HG03108 (cell line): ENCODE data around the gene SLC9C2.
"Not testable (repeated sequence)": the region's sequence is repeated elsewhere in the genome, so short reads cannot be mapped to it uniquely, and the experiment has no call there.

Experiments
- ATAC-seq: cut with Tn5 transposase; IDR thresholded peaks from one replicate; pipeline ENCODE4 v1.9.1; 2021; ENCODE audit warnings: moderate library complexity; ENCODE audit not compliant: unreplicated experiment

SLC9C2 gene, protein sequence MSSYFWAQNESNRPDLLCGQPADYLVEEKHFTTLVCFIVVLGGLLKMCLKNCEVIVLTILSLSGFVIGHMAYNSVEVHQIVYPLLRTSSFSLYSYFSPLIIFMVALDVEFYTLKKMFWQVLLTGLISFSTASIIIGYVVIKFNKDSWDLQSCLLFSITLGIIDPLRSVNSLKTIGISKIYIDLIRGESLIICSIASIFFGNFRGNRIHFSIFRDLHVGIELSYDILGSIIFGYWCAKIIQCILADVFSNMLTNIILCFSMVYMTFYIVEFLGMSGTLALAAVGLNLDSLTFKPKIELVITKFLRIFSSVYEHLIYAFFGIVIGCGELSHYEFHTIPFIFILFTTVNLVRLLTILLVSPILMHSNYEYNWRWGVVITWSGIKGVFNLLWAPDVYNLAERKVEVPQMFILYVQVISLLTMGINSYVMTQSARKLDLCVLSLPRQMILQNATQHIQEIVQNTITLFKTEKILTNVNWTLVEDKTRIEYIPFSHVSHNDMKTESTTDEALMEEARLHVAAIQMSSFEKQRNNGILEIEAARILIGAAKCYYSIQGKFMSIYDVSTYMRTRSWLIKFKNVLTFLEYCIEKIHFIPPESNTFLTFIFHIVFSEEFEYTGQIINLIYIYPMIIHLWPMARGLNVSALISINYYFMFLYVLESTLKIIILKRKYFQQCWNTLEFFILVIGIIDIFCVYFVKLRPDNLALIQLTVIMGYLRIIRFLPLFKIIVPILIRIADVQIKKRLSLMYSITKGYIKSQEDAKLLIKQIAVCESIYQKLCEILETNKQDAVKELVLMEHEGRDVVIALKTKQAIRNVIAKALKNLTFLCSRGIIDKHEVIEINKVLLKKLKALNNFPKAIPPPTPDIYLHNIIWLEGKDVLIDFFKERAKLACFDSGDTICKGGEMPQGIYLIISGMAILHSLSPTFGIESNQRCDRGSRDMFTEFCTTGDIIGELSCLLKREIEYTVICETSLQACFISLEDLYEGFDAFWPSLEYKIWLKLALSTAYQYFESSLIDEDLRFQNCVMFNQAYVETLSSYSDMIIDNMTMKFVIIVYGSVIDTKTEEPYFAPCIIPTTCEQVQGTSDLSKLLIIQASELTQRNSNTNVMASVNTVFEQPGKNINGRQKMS

DNA sequence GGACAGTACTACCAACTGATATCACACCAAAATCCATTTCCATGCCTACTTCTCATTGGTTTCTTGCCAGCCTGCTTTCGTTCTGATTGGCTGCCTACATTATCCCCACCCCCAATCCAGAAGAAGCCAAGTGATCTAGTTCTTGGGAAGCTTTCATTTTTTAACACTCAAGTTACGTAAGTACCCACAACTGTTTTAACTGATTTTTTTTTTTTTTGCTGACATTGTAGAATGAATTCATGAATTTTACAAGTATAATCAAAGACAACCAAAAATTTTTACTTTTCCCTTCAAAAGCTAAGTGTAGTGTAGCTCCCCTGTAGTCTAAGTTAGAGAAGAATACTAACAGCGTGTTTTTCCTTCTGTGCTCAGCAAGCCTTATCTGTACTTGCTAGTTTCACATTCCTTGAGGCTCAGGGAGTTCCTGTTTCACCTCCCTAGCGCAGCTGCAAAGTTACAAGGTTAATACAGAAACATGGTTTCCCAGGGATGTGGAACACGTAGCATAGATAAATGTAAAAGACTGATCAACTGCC lies at the start of gene SLC9C2:
SLC9C2 (minus strand) TSS at position 17 of the 536 bp plus-strand sequence. CDS start 1,296 bp downstream, outside the sequence.
- no peak for ATAC-seq

DNA sequence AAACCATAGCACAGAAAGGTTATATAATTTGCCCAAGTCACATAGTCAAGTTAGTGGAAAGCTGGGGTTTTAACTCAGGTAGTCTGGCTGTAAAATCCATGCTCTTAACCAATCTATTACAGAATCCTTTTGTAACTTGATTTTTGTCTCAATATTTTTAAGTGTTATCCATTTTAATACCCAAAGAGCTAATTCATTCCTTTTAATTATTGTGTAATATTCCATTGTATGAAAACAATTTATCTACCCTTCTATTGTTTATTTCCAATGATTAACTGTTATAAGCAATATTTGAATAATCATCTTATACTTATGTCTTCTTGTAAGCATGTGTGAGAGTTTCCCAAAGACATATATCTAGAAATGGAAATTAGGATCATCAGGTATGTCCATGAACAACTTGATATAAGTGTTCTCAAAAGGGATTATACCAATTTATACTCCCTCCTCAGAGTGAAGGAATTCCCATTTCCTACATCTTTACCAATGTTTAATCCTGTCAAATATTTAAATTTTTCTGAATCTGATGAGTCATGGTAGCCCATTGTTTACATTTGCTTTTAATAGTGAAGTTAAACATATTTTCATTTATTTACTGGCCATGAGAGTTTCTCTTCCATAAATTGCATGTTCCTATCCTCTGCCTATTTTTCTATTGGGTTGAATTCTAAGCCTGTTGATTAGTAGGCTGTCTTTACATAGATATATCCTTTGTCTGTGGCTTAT lies 46.2 kb upstream of the SLC9C2 start:
- ATAC-seq: no peak

DNA sequence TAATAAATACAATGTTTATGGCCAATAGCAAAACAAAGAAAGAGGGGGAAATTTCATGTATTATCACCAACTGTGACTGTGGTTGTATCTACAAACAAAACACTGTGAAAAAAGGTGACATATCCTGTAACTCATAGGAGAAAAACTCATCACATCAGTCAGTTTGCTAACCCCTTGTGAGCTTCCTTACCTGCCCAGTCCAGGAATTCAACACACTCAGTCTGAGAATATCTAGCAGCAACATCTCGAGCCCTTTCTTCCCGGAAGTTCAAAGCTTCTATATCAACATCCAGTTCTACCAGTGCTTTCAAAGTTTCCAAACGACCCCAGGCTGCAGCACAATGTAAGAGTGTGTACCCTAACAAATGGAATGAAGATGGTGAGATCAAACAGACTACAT lies 43.8 kb upstream of the SLC9C2 start:
- ATAC-seq: no peak

DNA sequence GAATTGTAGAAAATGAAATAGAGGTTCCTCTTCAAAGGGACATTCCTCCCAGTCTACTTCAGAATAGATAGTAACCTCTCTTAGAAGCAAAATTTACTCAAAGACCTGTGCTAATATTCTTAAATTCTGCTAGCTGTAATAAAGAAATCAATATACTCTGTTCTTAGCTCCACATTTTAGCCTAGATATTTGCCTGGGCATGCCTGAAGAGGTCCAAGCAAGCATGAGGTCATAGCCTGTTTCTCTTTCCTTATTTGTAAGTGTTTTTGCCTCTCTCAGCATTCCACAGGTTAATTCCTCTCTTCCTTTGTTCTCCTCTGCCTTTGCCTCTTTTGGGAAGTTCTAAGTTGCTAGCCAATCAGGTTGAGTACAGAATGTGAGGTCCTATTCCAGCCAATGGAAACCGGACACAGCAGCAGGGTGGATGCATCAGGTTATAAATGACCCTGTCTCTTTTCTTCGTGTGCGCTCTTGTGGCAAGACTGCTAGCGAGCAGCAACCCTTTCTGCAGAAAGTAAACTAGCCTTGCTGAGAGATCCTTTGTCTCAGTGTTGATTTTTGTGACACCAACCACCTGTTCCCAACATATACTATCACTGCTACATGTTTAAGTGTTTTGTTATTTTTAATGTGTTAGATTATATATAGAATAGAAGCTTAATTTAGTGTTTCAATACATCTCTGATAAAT lies 39.7 kb upstream of the SLC9C2 start:
- not testable (repeated sequence) for ATAC-seq

DNA sequence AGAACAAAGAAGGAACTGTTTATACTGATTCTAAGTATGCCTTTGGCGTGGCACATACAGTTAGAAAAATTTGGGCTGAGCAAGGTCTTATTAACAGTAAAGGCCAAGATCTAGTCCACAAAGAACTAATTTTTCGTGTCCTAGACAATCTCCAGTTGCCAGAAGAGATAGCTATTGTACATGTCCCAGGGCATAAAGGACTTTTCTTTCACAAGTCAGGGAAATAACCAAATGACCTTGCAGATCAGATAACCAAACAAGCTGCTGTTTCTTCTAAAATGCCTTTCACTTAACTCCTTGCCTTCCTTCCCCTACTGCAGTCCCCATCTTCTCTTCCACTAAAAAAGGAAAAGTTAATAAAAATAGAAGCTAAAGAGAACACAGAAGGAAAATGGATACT lies 36.2 kb upstream of the SLC9C2 start:
- ATAC-seq: no peak

DNA sequence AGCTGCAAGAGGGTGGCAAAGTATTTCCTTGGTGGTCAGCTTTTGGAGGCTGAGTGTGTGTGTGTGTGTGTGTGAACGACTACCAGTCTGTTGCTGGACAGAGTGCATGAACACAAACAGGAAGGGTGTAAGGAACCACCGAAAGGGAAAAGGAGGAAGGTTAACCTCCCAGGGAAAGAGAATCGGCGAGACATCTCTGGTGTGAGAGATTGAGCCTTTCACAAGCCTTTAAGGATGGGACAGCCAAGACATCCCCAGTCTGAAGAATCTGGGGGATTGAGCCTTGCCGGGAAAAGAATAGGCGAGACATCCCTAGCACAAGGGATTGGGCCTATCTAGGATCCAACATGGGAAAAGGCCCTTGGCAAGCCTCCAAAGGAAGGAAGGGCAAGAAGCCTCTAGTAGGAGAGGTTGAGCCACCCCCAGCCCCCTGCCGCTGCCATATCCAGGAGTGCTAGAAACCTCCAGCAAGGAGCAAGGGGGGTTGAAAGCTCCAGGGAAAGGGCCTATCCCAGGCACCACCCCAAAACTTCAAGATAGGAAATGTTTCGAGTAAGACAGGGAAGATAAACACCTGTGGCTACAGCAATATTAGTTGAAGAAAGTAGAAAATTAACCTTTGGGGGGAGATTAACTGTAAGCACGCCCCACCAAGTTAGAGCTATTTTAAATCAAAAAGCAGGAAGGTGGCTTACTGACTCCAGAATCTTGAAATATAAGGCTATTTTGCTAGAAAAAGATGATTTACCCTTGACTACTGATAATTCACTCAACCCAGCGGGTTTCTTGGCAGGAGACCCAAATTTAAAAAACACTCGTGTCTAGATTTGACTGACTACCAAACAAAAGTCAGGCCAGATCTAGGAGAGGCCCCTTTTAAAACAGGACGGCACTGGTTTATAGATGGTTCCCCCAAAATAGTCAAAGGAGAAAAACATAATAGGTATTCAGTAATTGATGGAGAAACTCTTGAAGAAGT lies 35.5 kb upstream of the SLC9C2 start:
- ATAC-seq: no peak

DNA sequence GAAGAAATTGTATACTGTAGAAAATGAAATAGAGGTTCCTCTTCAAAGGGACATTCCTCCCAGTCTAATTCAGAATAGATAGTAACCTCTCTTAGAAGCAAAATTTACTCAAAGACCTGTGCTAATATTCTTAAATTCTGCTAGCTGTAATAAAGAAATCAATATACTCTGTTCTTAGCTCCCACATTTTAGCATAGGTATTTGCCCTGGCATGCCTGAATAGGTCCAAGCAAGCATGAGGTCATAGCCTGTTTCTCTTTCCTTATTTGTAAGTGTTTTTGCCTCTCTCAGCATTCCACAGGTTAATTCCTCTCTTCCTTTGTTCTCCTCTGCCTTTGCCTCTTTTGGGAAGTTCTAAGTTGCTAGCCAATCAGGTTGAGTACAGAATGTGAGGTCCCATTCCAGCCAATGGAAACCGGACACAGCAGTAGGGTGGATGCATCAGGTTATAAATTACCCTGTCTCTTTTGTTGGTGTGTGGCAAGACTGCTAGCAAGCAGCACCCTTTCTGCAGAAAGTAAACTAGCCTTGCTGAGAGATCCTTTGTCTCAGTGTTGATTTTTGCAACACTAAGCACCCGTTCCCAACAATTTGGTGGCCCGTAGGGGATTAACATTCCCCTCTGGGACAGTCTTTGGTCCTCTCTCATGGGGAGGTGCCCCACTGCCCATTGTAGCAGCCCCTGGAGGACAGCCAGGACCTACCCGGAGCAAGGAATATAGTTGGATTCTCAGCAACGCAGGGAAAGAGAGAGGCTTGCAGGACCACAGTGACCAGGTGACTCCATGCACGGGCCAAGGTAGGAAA lies 34.6 kb upstream of the SLC9C2 start:
- not testable (repeated sequence) for ATAC-seq

DNA sequence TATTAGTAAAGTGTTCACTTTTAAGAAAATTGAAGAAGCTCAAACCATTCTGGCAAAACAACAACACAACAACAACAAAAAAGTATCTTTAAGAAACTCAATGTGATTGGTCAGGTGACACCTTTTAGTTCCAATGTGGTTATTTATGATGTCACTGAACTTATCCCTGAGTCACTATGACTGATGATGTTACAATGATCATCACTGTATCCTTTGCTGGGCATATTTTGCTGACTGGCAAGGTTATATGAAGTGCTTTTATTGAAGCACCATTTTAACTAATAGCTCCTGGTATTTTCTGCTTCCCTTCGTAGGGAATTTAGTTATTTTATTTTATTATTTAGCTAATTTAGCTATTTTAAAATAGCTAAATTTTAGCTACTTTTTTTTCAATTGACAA lies 32.2 kb upstream of the SLC9C2 start, which contains the start of gene TEX50:
TEX50 (plus strand) TSS at position 223 of the 400 bp plus-strand sequence. CDS start 184 bp downstream, outside the sequence.
- ATAC-seq: no peak

DNA sequence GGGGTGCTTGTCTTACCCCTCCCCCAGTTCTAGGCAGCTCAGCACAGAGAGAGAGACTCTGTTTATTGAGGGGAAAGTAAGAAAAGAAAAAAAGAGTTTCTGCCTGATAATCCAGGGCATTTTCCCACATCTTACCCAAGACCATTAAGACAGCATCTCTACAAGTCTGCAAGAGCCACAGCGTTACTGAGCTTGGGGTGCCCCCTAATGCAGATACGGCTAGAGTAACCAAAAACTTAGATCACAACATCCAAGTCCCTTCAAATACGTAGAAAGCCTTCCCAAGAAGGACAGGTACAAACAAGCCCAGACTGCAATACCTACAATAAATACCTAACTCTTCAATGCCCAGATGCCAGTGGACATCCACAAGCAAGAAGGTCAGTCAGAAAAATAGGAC lies 26.0 kb upstream of the SLC9C2 start:
- ATAC-seq: no peak

DNA sequence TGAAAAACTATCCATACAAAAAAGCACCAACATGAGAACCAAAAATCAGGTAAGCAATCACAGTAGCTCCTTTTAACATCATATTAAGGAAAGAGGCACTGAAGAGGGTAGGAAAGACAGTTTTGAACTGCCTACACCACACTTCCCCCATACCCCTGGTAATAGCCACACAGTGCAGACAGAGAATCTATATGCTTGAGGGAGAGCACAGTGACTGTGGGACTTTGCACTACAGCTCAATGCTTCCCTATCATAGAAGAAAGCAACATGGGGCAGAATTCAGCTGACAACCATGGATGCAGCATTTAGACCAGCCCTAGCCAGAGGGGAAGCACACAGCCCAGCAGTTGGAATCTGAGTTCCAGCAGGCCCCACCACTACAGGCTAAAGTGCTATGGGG lies 24.4 kb upstream of the SLC9C2 start:
- ATAC-seq: no peak

DNA sequence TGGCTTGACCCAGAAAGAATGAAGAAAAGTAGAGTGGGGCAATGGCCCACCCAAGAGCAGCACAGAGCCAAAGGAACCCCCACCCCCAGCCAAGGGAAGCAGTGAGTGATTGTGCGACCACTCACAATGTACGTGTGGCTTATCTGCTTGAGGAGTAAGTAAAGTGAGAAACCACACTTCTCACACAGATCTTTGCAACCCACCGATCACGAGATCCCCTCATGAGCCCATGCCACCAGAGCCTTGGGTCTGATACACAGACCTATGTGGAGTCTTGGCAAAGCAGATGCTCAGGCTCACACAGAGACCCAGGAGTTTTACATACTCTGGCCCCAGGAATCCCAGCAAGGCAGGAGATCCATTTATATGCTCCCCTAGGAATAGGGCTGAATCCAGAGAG lies 14.0 kb upstream of the SLC9C2 start:
- ATAC-seq: no peak

DNA sequence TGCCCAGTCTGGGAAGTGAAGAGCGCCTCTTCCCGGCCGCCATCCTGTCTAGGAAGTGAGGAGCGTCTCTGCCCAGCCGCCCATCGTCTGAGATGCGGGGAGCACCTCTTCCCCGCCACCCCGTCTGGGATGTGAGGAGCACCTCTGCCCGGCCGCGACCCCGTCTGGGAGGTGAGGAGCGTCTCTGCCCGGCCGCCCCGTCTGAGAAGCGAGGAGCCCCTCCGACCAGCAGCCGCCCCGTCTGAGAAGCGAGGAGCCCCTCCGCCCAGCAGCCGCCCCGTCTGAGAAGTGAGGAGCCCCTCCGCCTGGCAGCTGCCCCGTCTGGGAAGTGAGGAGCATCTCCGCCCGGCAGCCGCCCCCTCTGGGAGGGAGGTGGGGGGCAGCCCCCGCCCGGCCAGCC lies 10.2 kb upstream of the SLC9C2 start:
- ATAC-seq: not testable (repeated sequence)

DNA sequence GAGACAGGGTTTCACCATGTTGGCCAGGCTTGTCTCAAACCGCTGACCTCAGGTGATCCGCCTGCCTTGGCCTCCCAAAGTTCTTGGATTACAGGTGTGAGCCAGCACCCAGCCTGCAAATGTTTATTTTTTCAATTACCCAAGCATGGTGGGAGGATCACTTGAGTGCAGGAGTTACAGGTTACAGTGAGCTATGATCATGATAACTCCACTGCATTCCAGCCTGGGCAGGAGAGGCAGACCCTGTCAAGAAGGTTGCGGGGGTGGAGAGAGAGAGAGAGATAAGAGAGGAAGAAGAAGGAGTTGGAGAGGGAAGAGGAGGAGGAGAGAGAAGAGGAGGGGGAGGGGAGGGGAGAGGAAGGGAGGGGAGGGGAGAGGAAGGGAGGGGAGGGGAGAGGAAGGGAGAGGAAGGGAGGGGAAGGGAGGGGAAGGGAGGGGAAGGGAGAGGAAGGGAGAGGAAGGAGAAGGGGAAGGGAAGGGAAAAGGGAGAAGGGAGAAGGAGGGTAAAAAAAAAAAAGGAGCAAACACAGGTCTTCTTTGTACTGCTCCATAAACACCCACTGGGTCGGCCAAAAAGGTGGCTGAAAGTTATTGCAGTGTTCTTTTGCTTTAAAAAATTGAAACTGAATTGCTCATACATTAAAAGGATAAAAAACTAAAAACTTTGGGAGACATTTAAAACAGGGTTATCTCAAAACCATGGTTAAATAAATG lies 5.8 kb upstream of the SLC9C2 start:
- ATAC-seq: no peak

DNA sequence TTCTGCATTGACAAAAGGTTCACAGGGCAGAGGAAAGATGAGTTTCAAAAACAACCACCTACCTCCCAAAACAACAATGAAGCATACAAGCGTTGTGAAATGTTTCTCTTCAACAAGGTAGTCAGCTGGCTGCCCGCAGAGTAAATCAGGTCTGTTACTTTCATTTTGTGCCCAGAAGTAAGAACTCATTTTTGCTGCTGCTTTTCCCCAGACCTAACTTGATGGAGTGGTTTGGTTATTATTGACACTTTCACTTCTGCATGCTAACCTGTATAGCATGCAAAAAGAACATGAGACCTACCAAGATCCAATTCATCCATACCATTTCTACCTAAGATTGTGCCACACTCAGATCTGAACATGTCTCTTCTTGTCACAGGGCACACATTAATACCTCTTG lies 1.3 kb downstream of the SLC9C2 start:
- peak; percentile 54 for ATAC-seq

DNA sequence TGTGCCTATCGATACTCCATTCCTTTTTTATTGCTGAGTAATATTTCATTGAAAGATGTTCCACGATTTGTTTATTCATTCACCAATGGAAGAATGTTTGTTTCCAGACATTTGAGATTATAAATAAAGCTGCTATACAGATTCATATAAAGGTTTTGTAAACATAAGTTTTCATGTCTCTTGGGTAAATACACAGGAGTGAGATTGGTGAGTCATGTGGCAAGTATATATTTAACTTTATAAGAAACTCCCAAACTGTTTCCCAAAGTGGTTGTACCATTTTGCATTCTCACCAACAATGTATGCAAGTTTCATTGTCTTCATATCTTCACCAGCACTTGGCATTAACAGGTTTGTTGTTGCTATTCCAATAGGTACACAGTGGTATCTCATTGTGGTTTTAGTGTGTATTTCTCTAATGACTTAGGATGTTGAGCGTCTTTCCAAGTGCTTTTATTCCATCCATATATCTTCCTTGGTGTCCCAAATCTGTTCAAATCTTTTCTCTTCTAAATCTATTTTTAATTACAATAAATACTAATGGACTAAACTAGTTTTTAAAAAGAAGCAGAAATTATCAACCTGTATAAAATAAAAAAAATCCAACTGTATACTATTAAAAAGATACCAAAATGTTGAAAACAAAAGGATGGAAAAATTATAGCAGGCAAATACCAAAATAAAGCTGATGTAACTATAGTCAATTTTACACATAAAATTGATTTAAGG lies 6.6 kb downstream of the SLC9C2 start:
- no peak for ATAC-seq

DNA sequence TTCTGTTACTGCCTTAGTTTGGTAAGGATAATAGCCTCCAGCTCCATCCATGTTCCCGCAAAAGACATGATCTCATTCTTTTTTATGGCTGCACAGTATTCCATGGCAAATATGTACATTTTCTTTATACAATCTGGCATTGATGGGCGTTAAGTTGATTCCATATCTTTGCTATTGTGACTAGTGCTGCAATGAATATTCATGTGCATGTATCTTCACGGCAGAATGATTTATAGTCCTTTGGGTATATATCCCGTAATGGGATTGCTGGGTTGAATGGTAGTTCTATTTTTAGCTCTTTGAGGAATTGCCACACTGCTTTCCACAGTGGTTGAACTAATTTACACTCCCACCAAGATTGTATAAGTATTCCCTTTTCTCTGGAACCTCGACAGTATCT lies 11.7 kb downstream of the SLC9C2 start:
- ATAC-seq: not testable (repeated sequence)

DNA sequence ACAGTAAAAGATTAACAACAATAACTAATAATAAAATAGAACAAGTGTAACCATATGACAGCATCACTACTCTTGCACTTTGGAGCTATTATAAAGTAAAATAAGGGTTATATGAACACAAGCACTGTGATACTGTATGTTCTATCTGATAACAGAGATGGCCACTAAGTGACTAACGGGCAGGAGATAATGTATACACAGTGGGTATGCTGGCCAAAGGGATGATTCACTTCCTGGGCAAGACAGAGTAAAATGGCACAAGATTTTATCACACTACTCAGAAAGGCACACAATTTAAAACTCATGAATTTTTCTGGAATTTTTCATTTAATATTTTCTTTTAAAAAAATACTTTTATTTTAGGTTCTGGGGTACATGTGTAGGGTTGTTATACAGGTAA lies 12.3 kb downstream of the SLC9C2 start:
- no peak for ATAC-seq
